Anterior cingulate cortex (tissue), 58 donors: ENCODE measurements around the gene HSPH1.
"Not testable (repeated sequence)": the region's sequence is repeated elsewhere in the genome, so short reads cannot be mapped to it uniquely, and the experiment has no call there.

Experiments used
- DNase-seq, 58 donors: peaks; one replicate each; lab custom pipeline; 2025; lab: John Stamatoyannopoulos, UW

Gene HSPH1

DNA sequence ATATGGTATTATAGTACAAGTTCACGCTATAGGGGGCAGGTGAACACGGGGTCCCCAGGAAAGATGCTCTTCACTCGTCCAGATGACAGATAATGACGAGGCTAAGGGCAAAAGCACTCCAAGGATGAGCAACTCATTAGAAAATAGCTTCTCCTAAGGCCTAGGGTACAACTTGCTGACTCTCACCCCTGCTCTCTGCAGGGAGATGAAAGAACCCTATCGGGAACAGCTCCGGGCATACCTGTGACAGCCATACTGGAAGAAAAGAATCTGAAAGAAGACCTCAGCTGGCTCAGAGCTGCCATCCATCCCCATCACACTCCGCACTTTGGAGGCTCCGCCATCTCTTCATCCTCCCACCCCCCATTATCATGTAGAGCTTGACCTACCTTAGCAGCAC lies 17.5 kb upstream of the HSPH1 start:
- no peak for DNase-seq

DNA sequence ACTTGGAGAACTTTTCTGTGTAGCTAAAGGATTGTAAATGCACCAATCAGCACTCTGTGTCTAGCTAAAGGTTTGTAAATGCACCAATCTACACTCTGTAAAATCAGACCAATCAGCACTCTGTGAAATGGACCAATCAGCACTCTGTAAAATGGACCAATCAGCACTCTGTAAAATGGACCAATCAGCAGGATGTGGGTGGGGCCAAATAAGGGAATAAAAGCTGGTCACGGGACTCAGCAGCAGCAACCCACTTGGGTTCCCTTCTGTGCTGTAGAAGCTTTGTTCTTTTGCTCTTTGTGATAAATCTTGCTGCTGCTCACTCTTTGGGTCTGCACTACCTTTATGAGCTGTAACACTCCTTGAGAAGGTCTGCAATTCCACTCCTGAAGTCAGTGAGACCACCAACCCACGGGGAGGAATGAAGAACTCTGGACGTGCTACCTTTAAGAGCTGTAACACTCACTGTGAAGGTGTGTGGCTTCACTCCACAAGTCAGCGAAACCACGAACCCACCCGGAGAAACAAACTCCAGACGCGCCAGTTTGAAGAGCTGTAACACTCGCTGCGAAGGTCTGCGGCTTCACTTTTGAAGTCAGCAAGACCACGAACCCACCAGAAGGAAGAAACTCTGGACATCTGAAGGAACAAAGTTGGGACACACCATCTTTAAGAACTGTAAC lies 16.2 kb upstream of the HSPH1 start:
- not testable (repeated sequence) for DNase-seq

DNA sequence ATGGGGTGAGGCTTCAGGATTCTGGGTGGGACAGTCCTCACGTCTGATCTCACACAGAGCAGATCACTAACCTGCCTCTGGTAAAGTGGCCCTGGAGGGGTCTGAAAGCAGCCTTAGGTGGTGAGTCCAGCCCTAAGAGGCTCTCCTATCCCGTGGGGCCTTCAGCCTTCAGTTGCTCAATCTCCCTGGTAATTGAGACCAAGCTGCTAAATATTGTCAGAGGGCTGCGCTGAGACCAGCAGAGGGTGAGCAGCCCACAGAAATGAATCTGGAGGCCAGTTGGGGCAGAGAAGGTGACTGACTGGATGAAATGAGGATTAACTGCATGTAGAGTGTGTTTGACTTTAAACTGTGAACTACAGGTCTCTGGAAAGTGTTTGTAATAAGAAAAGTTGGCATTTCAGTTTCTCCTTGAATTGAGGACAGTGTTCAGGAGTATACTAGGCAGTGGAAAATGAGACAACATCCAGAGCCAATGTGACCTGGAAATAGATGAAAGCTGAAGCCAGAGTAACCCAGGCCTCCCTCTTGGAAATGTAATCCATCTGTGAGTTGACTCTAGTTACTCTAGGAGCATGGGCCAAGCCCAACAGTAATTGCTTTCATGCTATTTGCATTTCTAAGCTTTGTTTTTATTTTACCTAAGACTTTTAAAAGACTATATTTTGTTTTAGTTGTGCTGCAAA lies 14.3 kb upstream of the HSPH1 start:
- no peak for DNase-seq

DNA sequence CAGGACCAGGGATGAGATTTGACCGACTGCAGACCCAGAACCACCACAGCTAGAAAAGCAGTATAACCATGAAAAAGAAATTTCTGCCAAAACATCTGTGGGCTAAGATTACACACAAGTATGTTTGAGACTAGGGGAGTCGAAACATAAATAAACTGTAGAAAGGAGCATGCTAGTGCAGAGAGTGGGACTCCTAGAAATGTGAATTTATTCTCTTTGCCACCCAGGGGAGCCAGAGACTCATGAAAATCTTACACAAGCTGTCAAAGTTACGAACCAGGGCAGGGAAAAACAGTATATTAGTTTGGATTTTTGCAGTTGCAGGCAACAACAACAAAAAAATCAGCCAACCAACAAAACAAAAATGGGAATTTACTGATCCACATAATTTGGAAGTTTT lies 12.3 kb upstream of the HSPH1 start:
- peak in 7 of 58 donors; percentile 6 to 32 (median 9) for DNase-seq

DNA sequence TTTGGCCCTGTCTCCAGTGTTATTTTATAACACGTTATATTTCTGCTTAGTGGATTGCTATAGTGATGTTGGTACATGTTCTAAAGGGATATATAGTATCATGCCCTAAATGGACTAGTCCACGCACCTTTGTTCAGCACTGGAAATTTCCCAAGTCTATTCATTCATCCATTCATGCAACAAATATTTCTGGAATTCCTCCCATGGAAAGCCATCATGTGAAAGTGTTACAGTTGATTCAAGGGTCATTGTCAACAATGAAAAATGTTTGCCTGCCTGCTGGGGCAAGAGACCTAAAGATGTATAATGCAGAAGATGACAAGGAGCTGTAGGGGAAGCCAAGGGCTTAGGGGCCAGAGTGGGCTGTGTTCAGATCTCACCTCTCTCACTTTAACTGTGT lies 10.8 kb upstream of the HSPH1 start:
- DNase-seq = no peak

DNA sequence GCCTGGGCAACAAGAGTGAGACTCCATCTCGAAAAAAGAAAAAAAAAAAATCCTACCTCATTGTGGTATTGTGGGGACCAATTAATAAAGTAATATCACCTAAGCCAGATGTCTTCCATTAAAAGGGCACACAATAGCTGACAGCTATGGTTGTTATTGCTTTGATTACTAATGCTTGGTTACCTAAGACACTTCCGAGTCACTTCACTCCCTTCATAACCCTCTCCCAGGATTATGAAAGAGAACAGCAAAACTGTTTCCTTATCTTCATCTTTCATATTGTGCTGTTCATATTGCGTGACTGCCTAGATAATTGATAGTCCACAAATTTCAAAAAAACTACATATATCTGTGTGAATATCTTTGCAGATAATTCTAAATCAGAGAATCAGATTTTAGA lies 10.3 kb upstream of the HSPH1 start:
- DNase-seq = no peak

DNA sequence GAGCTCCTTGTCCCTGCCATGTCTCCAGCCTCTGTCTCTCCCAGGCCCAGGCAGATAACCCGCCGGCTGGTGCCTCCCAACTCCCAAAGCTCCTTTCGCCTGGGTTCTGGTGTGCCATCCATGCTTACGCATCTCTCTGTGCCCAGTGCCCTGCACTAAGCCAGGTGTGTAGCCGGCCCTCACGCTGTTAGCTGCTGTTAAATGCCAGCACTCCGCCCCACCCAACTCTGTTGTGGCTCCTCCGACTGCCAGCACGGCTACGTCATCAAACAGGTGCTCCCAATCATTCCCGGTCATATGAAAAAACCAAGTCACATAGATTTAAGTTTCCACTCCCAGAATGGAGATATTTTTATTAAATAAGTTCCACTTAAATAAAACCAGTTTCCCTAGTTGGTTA lies 7.0 kb upstream of the HSPH1 start:
- DNase-seq = no peak

DNA sequence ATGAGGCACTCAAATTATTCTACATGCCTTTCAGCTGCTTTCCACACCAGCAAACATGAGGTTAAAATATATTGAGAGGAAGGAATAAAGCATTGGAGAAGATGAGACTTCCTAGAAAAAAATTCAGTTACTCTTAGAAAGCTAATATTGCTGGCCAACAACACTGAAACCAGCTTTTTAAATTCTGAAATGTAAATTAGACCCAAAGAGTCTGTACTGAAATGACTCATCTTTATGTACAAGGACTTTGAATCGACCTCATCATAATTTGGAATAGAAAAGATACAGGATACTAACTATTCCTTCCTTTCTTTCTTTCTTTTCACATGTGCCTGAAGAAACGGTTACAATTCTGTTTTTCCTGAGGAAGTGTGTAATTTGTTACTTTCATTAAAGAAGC lies 6.5 kb upstream of the HSPH1 start:
- DNase-seq = no peak

DNA sequence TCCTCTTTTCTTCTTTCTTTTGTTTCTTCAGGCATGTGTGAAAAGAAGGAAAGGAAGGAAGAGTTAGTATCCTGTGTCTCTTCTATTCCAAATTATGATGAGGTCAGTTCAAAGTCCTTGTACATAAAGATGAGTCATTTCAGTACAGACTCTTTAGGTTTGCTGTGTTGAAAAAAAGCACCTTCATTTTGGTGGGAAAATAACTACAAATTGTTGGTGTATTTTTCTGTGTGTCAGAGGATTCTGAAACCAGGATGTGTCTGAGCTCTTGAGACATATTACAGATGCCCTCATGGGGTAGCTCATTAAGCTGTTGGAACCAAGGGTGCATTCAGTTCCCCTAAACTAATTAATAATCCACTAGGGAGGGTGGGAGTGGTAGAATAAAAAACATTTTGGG lies 5.8 kb upstream of the HSPH1 start:
- DNase-seq = no peak

DNA sequence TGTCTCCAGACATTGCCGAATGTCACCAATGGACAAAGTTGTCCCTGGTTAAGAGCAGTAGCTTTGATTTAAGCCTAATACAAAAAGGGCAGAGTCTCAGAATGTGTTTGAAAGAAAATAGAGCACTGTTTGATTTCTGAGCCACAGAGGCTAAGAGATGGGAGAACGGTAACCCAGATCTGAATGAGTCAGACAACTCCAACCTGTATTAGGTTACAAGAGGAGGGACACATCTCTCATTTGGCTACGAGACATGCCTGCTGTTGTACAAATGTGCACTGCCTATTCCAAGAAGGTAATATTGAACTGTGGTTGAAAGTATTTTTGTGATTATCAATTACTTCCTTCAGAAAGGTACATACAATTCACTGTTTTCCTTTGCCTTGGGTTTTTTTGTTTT lies 4.9 kb upstream of the HSPH1 start:
- DNase-seq = no peak

DNA sequence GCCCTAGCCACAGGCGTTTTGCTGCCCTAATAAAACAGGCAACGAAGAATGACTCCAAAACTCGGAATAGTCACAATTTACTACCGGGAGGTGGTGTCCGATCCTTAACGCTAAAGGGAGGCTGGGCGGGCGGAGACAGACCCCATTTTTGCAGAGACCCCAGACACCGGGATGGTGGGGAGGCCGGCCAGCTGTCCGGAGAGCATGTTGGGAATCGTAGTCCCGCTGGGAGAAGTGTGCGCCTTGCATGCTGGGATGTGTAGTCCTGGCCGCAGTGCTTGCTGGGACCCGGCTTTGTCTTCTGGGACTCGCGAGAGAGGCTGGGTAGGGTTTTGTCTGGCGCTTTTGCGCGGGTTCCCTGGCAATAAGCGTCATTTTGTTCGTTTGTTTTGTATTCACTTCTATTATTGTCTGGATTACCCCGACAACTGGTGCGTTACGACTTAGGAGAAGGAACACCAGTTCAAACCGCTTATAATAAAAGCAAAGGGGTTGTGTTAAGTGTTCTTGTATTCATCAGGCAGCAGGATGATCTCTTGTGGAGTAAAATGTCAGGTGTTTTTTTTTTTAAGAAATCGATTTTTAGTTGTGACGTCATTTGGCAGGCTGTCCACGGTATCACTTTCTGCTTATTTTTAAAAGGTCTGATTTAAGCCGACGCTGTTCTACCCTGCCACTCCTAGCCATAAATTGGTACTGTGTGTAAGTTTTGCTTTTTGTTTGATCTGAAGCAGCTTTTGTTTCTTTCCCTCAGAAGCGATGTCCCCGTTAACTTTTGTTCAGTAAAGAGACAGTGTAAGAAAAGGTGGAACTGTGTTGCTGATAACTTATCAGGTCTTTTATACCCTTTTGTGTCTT lies 676 bp upstream of the HSPH1 start:
- DNase-seq = peak; percentile 92 to 100 (median 98)

DNA sequence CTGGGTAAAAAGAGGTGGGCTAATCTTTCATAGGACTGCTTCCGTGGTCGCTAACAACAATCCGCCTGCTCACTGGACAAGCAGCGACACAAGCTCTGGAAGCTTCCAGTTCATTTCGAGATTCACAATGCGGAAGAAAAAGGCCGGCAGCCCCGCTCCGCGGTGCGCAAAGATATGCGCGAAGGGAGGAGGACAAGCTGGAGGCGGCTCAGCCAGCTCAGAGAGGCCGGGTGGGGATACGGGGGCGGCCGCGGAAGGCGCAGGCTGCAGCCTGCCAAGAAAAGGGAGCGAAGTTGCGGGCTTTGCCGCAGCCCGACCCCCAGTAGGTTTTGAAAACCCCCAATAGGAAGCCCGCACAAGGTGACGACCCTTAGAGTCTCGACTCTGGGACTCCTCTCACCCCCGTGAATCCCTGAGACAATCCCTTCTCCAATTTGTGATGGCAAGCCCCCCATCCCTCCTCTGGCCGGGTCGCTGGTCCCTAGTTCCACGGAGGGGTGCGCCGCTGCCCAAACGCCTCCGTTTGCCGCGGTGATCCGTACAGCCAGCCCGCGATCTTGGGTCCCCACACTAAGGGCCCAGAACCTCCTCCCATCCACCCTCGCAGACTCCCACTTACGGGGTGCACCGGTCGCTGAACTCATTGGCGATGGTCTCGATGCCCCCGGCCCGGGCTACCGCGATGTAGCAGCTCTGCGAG lies 697 bp downstream of the HSPH1 start:
- DNase-seq = peak in 57 of 58 donors; percentile 4 to 82 (median 53)

DNA sequence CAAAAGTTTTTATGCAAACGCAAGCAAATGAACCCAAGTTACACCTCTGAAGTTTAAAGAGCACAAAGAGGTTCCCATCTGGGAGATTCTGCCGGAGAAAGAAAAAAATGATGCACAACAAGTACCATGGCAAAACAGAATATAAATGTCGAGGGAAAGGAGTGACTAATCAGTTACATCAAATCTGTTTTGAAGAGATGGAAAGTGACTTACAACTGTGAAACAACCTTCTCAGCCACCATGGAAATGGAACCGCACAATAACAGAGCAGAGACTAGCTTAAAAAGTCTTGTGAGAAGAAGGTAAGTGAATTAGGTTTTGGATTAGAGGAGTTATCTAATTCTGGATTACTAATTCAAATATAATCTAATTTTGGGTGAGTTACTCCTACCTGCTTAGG lies 2.4 kb downstream of the HSPH1 start:
- DNase-seq = no peak

DNA sequence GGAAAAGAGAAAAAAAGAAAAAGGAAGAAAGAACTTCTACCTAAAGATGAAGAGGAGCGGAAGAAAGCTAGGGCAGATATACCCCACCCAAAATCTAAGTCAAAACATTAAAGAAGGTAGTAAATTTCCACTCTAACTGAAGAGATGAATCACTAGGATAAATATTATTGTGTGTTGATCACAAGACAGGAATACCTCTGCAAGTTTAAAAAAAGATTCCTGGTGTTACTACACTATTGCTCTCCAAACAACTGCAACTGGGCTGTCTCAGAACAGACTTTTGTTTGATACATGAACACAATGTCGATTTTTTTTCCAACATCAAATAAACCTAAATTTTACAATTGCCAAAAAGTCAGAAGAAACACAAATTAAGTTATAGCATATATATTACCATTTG lies 6.8 kb downstream of the HSPH1 start:
- DNase-seq = no peak

DNA sequence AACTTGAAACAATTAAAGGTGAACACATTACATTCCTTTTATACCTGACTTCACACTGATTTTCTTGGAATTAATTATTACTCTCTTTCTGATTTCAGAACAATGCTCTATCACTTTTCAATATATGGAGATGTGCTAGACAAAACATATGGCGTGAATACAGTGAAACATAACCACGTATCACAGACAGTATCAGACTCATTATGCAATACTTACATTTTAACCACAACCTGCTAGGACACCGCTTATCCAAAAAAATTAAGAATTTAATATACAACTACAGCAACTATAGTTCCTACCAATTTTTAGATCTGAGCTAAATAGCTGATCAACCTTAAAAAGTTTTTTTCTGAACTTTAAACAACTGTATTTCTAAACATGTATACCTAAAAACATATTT lies 9.9 kb downstream of the HSPH1 start:
- no peak for DNase-seq

DNA sequence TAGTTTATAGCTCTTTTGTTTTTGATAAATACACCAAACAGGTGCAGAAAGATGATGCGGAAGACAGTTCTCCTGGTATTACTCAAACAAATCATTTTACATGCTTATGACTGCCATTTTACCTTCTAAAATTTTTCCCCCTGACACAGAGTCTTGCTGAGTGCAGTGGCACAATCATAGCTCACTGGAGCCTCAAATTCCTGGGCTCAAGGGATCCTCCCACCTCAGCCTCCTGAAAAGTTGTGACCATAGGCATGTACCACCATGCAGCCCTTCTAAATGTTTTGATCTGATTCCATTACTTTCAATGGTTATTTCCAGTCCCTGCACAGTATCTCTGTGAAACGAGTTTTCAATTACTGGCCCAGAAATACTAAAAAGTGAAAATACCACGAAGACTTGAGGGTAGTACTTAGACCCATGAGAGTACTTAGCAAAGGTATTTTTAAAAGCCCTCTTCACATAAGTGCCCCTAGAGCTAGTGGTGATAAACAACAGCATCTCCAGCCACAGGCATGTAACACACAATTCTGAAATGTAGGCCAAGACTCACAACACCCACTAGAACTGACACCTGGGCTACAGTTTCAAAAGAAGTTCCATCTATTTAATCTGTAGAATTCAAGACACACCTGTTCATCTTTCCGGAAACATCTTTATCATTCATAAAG lies 11.3 kb downstream of the HSPH1 start:
- no peak for DNase-seq

DNA sequence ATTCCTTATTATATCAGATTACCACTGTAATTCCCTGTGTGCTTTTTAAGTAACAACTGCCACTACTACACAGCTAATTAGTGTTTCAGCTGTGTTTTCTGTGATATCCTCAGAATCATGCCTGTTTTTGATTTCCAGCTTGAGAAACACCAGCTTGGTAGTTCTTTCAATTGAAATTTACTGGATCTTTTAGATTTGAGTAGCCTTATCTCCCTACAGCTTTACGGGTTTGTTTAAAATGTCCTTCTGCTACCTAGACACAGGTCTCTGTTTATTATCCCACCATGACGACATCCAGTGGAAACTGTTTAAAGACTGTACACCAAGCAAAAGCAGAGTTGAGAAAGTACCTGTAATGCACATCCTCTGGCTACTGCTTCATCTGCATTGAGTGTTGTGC lies 12.1 kb downstream of the HSPH1 start:
- DNase-seq = no peak

DNA sequence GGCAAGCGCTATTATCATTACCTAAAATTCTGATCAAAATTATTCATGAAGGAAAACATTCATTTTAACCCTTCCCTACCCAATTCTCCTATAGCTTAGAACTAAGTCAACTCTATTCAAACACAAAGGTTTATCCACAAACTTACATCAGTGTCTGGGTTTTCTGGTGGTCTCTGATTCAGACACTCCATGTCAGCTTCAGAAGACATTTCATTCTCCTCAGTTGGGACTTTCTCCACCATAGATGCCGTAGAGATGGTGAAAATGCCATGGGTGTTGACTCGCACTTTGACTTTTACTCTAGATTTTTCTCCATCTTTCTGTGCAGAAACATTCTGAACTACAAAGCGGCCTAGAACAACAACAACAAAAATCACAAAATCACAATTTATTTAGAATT lies 16.3 kb downstream of the HSPH1 start:
- no peak for DNase-seq

DNA sequence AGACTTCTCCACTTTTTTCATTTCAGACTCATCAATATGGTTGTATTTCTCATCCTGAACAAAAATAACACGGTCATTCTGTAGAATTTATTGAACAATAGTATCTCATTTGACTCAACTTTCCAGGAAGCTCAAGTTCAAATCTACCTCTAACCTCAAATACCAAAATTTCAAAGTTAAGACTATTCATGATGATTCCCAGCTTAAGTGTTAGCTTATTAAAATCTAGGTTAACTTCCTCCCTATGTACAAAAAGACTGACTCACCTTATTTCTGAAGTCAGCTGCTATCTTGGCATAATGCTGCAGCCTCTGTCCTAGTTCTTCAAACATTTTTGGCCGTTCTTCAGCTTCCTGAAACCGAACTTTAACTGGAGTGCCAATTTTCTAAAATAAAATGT lies 23.2 kb downstream of the HSPH1 start:
- no peak for DNase-seq

DNA sequence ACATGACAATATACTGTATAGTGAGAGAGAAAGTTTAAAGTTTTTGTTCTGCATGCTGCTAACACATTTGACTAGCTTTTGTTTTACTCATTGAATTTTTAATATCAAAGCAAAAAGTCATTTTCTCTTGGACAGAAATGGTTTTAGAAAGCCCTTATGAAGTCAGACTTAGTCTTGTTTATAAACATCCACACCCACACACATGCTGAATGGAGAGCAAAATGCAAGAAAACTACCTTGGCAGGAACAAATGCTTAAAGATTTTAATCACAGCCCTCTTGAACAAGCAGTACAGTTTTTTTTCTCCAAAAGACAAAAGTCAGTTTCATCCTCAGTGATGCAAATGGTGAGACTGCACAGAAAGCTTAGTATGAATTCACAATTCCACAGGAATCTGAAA lies 25.0 kb downstream of the HSPH1 start:
- no peak for DNase-seq
